Midbrain (tissue), 1 donor: ENCODE data around the gene HAUS3.

Source experiments
- DNase-seq: peaks from one replicate; lab custom pipeline; 2025; lab: John Stamatoyannopoulos, UW

HAUS3 gene

GRCh38 chr4:2241410-2242353 lies at the start of gene HAUS3, which contains the start of gene POLN:
Gene HAUS3, minus strand, starts transcription at chr4:2242121. Its CDS starts 1,175 bp downstream, at chr4:2240946.
Gene POLN, minus strand, starts transcription at chr4:2242121. Its CDS starts 12,890 bp downstream, at chr4:2229231.
- DNase-seq: peak; percentile 98

GRCh38 chr4:2290974-2291704 lies 49.2 kb upstream of the HAUS3 start:
- DNase-seq: no peak

GRCh38 chr4:2290488-2290887 lies 48.6 kb upstream of the HAUS3 start:
- DNase-seq: no peak

- no peak for DNase-seq
Observed at GRCh38 chr4:2289955-2290333, 48.0 kb upstream of the HAUS3 start.

GRCh38 chr4:2289311-2289954 lies 47.5 kb upstream of the HAUS3 start:
- no peak for DNase-seq

- DNase-seq: no peak
Observed at GRCh38 chr4:2288051-2288541, 46.2 kb upstream of the HAUS3 start.

GRCh38 chr4:2287594-2287915 lies 45.6 kb upstream of the HAUS3 start:
- DNase-seq: no peak

- DNase-seq: no peak
Observed at GRCh38 chr4:2286904-2287593, 45.1 kb upstream of the HAUS3 start.

- DNase-seq: no peak
Observed at GRCh38 chr4:2285613-2286381, 43.9 kb upstream of the HAUS3 start.

- DNase-seq: no peak
Observed at GRCh38 chr4:2284934-2285612, 43.2 kb upstream of the HAUS3 start.

GRCh38 chr4:2284161-2284933 lies 42.4 kb upstream of the HAUS3 start:
- no peak for DNase-seq

- DNase-seq: no peak
Observed at GRCh38 chr4:2283199-2283711, 41.3 kb upstream of the HAUS3 start.

GRCh38 chr4:2281575-2282343 lies 39.8 kb upstream of the HAUS3 start:
- no peak for DNase-seq

- peak; percentile 19 for DNase-seq
Observed at GRCh38 chr4:2280531-2281300, 38.8 kb upstream of the HAUS3 start.

GRCh38 chr4:2277956-2278355 lies 36.0 kb upstream of the HAUS3 start:
- DNase-seq: no peak

GRCh38 chr4:2276581-2277325 lies 34.8 kb upstream of the HAUS3 start:
- DNase-seq: no peak
